ENCODE measurements around the gene SMARCAL1. TPM values are rescaled to one million over a fixed set of nuclear protein-coding genes. Genes with fewer than 3 reads are reported as not detected.
"Not testable (repeated sequence)": the region's sequence is repeated elsewhere in the genome, so short reads cannot be mapped to it uniquely, and the experiment has no call there.

SMARCAL1 gene
- 27.9 TPM for total RNA-seq

DNA sequence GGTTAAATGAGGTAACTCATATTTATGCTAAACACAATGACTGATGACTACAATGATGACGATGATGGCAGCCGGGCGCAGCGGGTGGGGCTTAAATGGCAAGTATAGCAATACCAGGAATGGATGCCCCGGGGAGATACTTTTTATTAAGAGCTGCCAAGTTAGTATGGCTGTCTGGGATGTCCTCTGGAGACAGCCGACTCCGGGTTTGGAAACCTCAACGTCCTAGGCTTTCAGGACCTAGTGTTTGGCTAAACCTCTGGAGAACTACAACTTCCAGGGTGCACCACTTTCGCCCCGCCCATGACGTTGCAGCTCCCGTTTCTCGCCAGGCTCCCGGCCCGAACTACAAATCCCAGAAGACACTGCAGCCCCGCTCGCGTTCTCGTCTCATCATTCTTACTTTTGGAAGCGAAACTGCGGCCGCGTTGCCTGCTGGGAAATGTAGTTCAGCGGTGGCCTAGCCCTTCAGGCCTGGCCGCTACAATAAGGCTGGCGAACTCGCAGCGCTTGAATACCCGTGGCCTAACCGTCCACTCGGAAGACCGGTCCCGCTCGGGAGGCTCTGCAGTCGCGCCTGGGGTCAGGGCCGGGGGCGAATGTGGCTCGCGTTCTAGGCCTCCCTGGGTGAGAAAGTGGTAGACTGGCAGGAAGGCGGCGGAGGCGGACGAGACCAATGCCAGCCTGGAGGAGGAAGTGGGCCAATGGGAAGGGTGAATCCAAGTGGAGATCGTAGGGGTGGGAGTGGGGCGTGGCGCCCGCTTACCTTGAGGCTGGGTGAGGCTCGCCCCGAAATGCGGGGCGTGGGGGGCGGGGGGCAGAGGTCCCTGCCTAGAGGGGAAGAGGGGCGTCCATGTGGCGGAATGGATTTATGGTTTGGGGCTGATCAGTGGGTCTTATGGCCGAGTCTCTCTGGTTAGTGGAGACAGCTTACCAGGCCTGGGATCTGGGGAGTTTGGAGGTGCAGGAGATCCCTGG is at the start of gene SMARCAL1:
TSS of gene SMARCAL1 (plus strand) at position 463 of the 978 bp plus-strand sequence. CDS start 2,221 bp downstream, outside the sequence.
- DNase-seq (ENCODE audit: low spot score), result peak; percentile 99

DNA sequence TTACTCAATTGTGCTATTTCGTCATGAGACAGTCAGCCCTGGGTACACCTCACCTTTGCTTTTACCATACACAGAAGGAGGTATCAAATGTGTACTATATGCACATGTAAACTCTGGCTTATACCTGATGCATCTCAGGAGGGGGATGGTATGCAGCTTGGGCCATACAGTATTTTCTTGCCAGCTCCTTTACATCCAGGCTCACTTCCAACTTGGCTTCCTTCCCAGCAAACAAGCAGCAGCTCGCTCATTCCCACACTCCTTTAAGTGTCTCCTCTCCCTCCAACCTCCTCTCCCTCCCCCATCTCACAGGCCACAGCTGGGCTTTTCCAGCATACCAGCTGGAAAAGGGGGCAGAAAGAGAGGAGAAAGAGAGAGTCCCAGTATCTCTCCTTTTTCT is 49.6 kb upstream of the SMARCAL1 start:
- no peak for DNase-seq (ENCODE audit: low spot score)

DNA sequence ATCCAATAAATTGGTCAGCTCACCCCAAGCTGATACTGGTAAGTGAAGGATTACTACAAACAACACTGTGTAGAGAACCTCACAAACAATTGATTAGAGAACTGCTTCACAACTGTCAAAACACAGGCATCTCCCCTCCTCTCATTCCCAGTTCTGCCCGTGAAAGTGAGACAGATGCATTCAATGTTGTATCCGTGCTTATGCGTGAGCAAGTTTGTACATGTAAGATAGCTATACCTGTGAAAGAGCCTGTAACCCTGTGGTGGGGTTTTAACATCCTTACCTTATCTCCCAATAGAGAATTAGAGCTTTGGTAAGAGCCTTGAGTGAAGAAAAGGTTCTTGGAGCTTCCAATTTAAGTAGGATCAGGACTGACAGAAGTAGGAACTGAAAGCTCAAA is 49.1 kb upstream of the SMARCAL1 start:
- no peak for DNase-seq (ENCODE audit: low spot score)

DNA sequence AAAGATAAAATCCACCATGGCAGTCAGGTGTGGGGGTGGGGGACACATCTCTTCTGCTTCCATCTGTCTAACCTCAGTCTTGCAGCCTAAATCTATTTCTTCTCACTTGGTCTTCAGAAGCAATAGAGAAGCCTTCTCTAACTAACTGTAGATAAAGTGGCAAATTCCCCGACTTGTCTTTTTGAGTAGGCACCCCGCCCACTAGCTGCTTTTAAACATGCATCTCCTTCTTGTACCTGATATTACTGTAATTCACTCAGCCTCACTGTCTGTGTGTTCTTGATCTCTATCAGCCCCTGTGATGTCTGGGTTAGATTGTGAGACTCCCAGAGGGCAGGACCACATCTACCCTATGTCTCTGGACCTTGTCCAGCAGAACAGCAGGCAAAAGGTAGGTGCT is 46.8 kb upstream of the SMARCAL1 start:
- no peak for DNase-seq (ENCODE audit: low spot score)

DNA sequence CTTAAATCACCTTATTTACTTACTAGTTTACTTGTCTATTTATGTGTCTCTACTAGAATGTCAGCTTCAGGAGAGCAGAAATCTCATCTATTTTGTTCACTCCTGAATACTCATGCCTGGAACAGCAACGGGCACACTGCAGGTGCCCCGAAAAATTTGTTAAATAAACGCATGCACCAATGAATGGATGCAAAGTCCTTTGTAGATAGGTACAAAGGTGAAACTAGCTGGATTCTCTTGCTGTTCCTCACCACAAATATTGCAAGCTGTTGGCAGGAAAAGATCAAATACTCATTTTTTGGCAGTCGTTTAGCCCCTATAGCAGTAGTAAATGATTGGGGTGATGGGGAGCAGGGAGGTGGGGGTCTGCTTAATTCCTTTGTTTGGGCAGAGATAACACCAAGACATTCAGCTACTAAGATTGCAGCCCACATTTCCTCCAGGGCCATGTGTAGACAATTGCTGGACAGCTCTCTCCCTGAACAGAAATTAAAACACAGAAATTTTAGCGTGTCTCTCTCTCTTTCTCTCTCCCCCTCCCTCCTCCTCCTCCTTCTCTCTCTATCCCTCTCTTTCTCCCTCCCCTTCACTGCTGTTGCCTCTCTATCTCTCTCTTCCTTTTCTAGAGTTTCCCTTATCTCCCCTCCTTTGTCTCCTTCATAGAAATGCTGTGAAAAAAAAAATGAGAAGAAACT is 45.4 kb upstream of the SMARCAL1 start:
- DNase-seq (ENCODE audit: low spot score), result no peak

DNA sequence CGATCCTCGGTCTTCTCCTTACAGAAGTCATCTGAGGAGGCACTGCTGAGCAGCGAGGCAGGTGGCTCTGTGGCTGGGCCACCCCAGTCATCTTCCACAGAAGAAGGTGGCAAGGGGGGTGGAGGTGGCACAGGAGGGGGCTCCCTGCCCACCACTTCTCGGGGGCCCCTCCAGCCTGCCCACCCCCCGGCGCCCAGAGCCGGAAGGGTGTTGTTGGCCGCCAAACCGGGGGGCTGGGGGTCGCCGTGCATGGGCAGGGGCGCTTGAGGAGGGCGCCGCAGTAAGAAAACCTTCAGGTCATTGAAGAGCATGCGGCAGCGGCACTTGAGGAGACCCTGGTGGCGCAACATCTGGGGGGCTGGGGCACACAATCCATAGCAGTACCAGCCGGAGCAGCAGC is 42.5 kb upstream of the SMARCAL1 start:
- DNase-seq (ENCODE audit: low spot score), result no peak

DNA sequence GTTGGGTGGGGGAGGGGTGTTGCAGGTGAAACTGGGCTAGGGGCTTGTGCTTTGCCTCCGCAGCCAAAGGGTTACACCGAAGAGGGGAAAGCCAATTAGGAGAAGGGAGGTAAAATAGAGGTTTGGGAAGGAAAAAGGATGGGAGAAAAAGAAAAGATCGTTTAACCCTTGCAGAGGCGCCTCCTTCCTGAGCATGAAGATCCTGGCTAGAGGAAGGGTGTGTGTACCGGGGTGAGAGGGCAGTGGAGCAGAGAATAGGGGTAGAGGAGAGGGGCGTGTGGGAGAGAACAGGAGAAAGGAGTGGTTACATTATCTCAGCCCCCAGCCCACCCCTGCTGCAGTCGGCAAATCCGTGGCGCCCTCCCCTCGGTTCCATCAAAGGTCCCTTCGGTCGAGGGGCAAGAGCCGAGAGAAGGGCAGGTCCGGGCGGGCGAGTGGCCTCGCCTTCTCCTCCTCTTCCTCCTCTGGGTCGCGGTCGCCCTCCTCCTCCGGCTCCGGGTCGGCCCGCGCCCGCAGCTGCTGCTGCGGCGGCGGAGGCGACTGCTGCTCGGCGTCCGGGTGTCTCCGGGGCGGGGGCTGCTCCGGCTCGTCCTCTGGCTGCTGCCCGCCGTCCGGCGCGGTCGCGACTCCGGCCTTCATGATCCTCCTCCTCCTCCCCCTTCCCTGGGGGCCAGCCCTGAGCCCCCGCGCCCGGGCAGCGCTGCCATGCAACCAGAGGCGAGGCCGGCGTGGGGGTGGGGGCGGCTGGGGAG is 41.1 kb upstream of the SMARCAL1 start:
- no peak for DNase-seq (ENCODE audit: low spot score)

DNA sequence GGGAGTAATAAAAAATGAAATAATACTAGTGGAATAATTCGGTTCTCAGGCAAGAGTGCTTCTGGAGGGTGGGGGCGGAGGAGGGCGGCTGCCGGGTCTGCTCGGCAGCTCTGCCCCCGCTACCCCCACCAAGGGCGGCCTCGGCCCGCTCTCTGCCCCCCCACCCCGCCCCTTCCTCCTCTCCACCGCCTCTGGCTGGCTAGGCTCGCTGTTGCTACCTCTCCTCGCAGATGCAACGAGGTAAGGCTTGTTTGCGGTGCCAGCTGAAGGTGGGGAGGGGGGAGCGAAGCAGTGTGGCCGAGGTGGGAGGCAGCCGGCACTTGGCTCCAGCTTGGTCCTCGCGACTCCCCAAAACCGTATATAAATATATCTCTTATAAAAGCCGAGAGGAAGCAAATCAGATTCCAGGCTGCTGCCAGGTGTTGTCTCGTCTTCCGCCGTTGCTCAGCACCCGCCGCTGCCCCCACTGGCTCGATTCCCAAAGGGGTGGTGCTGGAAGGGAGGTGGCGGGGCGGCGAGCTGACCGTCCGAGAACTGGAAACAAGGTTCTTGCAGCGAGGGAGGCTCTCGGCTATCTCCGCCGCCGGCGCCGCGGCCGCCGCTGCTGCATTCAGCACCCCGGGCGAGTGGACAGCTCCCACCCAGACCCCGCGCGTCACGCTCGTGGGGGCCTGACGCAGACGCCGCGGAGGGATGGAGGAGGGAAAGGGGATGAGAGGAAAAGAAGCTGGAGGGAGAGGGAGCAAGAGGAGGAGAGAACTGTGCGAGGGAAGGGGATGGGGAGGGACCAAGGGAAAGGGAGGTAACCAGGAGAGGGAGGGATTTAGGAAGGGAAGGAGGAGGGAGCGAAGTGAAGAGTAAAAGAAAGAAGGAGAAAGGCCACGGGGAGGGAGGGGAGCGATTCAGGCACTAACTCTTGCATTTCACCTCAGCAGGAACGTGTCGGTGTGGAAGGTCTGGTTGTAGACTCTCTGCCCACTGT is 40.3 kb upstream of the SMARCAL1 start, which contains the start of gene MARCHF4:
TSS of gene MARCHF4 (minus strand) at position 763 of the 982 bp plus-strand sequence. CDS start 2,223 bp downstream, outside the sequence.
- peak; percentile 76 for DNase-seq (ENCODE audit: low spot score)

DNA sequence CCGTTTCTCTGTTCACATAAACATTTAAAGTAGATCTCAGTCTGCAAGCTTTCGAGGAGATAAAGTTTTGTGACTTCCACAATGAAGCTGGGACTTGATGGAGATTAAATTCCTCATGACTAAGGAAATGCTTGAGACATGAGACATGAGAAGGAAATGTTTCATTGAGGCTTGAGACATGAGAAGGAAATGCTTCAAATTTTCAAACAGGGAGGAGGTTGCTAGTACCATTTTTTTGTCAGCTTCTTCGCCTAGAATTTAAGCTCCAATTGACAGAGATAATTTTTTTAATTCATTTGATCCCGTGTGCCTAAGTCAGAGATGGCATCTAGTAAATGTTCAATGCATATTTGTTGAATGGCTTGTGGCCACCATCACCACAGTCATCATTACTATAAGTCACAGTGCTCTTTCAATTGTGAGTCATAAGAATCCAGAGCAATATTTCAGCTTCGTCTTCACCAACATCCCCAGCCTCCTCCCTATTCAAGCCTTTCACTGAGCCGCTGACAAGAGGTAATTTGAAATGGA is 39.5 kb upstream of the SMARCAL1 start:
- DNase-seq (ENCODE audit: low spot score), result no peak

DNA sequence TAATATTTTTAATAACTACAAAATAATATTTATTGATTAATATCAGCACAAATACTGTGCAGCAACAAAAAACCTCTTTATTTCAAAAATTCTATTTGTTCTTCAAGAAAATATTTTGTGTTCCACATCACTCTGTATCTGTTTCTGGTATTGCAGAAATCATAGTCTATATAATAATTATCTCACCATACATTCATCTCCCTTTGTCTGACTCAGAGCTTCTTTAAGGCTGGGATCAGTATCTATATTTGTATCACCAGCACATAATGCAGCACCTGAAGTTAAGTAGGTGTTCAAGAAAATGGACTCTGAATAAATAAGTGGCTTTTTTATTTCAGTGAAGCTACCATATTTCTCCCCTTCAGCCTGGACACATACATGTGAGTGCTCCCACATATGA is 38.4 kb upstream of the SMARCAL1 start:
- DNase-seq (ENCODE audit: low spot score), result no peak

DNA sequence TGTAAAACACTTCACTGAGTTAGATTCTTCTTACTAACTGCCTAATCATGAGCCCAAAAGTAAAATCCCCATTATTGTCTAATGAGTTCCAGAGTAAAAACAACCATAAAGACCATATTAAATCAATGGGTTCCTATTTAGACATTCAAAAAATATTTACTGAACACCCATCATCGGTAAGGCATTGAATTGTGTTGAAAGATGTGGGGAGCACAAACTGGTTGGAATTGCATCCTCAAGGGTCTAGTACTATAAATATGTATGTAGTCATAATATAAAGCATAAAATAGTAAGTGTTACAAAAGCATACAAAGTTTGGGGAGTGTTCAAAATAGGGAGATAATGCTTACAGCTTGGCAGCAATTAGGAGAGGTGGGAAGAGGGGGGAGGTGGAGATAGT is 37.0 kb upstream of the SMARCAL1 start:
- no peak for DNase-seq (ENCODE audit: low spot score)

DNA sequence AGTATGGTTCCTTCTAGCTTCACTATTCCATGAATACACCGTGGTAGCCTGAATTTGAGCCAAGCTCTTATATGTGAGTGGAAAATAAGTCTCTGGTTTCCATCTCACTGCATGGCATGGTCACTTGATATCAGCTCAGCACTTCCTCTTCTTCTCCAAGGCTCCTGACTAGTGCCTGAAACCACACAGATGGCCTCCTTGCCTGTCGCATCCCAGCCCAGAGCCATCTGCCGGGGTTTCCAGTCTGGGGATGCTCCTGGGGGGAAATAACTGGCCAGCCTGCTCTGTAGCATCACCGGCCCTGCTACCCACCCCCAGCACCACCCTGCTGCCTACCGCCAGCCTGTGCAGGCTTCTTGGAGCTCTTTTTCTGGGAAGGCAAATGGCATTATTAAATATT is 32.3 kb upstream of the SMARCAL1 start:
- no peak for DNase-seq (ENCODE audit: low spot score)

DNA sequence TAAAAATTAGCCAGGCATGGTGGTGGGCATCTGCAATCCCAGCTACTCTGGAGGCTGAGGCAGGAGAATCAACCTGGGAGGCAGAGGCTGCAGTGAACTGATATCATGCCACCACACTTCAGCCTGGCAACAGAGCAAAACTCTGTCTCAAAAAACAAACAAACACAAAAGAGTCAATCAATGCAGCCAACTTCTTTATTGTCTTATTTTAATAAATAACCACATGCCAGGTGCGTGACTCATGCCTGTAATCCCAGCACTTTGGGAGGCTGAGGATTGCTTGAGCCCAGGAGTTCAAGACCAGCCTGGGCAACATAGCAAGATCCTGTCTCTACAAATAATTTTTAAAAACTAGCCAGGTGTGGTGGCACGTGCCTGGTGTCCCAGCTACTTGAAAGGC is 27.9 kb upstream of the SMARCAL1 start:
- not testable (repeated sequence) for DNase-seq (ENCODE audit: low spot score)

DNA sequence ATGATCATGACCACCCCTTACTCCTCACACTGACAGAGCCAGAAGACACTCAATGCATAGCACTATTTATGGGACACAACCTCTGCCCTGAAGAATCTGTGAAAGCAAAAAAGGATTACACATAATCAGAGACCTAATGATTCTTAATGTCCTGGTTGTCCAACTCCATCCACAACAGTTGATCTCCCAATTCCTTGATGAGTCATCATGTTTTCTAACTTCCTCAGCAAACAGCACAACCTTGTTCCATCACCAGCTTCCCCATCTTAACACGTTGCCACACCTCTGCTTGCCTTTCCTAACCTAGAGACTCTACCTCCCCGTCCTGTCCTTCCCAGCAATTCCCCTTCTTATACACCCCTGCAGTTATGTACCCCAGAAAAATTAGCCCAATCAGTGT is 26.8 kb upstream of the SMARCAL1 start:
- no peak for DNase-seq (ENCODE audit: low spot score)

DNA sequence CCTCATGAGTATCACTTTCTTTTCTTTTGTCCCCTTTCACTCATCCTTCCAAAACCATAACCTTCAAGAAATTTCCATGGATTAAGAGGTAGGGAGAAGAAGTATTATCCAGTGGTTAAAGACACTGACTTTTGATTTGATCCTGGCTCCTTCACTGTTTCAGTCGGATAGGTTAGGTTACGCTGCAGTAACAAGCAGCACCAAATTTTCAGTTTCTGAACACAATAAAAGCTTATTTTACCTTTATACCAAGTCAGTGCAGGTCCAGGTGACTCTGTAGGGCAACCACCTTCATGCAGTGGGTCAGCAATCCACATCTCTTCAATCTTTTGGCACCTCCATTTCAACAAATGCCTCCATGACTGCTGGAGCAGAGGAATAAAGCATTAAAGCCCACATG is 25.0 kb upstream of the SMARCAL1 start:
- DNase-seq (ENCODE audit: low spot score), result no peak

DNA sequence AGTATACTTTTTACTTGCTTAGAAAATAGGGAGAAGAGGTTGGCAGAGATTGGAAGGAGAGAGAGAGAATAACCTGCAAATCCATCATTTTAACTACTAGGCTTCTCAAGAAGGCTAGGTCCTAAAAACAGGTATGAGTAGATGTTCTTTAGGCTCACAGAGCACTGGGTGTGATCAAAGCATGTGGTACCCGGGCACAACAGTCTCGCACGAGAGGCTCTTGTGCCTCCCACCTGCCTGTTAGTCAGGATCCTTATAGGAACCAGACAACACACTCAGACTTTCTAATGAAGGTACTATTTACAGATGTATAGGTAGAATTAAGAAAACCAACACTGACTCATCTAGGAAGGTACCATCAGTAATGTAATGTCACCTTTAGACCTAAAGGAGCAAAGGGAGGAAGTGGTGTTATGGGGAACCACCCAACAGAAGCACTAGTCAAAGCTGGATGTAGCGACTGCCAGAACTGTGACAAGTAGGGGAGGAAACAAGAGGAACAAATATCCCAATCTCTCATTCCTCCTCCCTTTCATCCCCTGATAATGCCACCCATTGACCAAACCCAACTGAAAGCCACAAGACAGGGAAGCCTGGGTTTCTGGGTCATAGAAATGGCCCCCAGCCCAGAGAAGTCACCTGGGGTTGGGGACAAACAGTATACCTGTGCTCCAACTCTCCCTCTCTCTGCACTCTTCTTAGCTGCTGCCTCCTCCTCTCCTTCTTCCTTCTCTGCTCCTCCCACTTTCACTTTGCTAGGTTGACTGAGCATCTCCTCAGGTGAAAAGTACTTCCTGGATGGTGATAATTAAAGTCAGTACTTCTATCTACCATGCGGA is 24.0 kb upstream of the SMARCAL1 start:
- DNase-seq (ENCODE audit: low spot score), result no peak

DNA sequence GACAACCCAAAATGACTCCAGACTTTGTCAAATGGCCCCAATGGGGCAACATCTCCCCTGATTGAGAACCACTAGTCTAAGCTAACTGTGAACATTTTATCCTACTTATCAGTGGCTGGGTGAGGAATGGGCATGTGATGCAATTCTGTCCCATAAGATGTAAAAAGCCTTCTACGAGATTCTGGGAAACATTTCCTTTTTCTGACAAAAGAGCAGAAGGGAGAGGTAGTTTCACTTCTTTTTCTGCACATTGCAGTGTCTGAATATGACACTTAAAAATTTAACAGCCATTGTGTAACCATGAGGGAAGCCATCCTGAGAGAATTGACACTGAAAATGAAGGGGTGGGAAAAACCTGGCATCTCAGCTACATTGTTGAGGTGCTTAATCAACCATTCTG is 22.7 kb upstream of the SMARCAL1 start:
- no peak for DNase-seq (ENCODE audit: low spot score)

DNA sequence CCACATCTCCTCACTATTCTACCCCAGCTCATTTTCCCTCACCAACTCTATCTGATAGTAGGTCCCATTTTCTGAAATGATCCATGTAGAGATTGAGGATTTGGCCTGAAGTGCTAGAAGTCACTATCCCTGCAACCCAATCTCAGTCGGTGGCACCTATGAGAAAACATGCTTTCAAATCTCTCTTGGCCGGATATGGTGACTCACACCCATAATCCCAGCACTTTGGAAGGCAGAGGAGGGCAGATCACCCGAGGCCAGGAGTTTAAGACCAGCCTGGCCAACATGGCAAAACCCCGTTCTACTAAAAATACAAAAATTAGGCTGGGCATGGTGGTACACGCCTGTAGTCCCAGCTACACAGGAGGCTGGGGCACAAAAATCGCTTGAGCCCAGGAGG is 20.9 kb upstream of the SMARCAL1 start:
- DNase-seq (ENCODE audit: low spot score), result no peak

DNA sequence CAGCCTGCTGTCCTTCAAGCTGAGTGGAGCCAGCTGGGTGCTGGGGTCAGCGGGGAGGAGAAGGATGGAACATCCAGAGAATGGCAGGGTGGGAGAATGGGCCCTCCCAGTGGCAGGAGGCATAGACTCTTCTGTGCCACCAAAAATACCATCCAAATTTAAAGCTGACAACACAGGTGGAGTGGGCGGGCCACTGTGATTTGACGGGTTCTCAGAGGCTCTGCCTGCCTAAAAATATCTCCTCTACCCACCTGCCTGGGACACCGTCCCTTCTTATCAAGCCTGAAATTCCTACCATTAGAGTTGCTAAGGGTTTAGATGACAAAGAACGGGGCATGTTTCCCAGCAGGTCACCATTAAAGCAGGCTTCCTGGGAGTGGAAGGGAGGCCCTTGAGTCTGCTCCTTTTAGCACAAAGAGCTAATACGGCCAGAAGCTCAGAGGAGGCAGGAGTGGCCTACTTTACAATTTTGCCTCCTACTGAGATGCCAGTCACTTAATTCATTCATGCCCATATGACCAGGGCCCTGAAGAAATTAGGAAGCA is 20.2 kb upstream of the SMARCAL1 start:
- DNase-seq (ENCODE audit: low spot score), result no peak

Measured in ureter (tissue), 1 donor.